ENCODE measurements around the gene LPIN3.

Gene LPIN3

GRCh38 chr20:41386502-41387427, 46.1 kb downstream of the LPIN3 start:
- TF ChIP-seq CTCF (IDR thresholded peaks at IDR 0.05; ENCODE audit: insufficient read depth, low read length, missing control alignments): no peak
- DNase-seq (ENCODE audit: low read depth, low spot score): no peak
- POLR2A ChIA-PET: no interaction called here
- CTCF ChIA-PET: interaction anchor here (0.6 to 1.7 kb wide), 6 partner anchors 11 to 273 kb away, joined by 3 to 4 read pairs (median 3); no protein-coding TSS in a partner anchor
- no peak overlapping the region for H3K4me3 ChIP-seq (ENCODE audit: low read depth, low read length)

- no peak for TF ChIP-seq CTCF (IDR thresholded peaks at IDR 0.05; ENCODE audit: insufficient read depth, low read length, missing control alignments)
- DNase-seq (ENCODE audit: low read depth, low spot score): no peak
- ChIA-PET POLR2A (no interaction called here), CTCF (interaction anchor here (0.6 to 1.7 kb wide), 4 partner anchors 12 to 274 kb away, joined by 3 to 4 read pairs (median 3); no protein-coding TSS in a partner anchor)
- H3K4me3 ChIP-seq (ENCODE audit: low read depth, low read length): no peak overlapping the region
Measured at GRCh38 chr20:41387444-41387851, 46.8 kb downstream of the LPIN3 start.

- ChIA-PET POLR2A (no interaction called here), CTCF (interaction anchor here (0.8 to 1.7 kb wide), 4 partner anchors 9 to 256 kb away, joined by 4 to 5 read pairs (median 4); no protein-coding TSS in a partner anchor)
- H3K4me3 ChIP-seq (ENCODE audit: low read depth, low read length): no peak overlapping the region
- no peak for TF ChIP-seq CTCF (IDR thresholded peaks at IDR 0.05; ENCODE audit: insufficient read depth, low read length, missing control alignments)
- no peak for DNase-seq (ENCODE audit: low read depth, low spot score)
Measured at GRCh38 chr20:41390889-41391288, 50.3 kb downstream of the LPIN3 start.

GRCh38 chr20:41391587-41392001, 51.0 kb downstream of the LPIN3 start:
- no peak overlapping the region for H3K4me3 ChIP-seq (ENCODE audit: low read depth, low read length)
- ChIA-PET POLR2A (no interaction called here), CTCF (no interaction called here)
- TF ChIP-seq CTCF (IDR thresholded peaks at IDR 0.05; ENCODE audit: insufficient read depth, low read length, missing control alignments): no peak
- DNase-seq (ENCODE audit: low read depth, low spot score): no peak

- ChIA-PET CTCF (no interaction called here), POLR2A (no interaction called here)
- H3K4me3 ChIP-seq (ENCODE audit: low read depth, low read length): no peak overlapping the region
- TF ChIP-seq CTCF (IDR thresholded peaks at IDR 0.05; ENCODE audit: insufficient read depth, low read length, missing control alignments): no peak
- no peak for DNase-seq (ENCODE audit: low read depth, low spot score)
Measured at GRCh38 chr20:41392295-41392694, 51.7 kb downstream of the LPIN3 start.

GRCh38 chr20:41392871-41393704, 52.5 kb downstream of the LPIN3 start:
- no peak overlapping the region for H3K4me3 ChIP-seq (ENCODE audit: low read depth, low read length)
- no peak for TF ChIP-seq CTCF (IDR thresholded peaks at IDR 0.05; ENCODE audit: insufficient read depth, low read length, missing control alignments)
- no peak for DNase-seq (ENCODE audit: low read depth, low spot score)
- CTCF ChIA-PET: no interaction called here
- POLR2A ChIA-PET: no interaction called here

Measured in AG04449 (cell line).